DND-41 (cell line): ENCODE results near the gene TUBGCP3.

Experiments
- ATAC-seq: fragments of 200-7000 bp; cut with Tn5 transposase; 3 replicates; pipeline ENCODE4 v1.9.1; 2021; ENCODE audit warnings: low read depth; ENCODE audit not compliant: insufficient read depth
- DNase-seq: peaks from one replicate; pipeline ENCODE4 v3.0.0-alpha.2; 2020
- H2AFZ ChIP-seq: 2 replicates; pipeline ENCODE4 v1.6.0; 2012; ENCODE audit warnings: low read depth, low read length
- H3K27ac ChIP-seq: 2 replicates; pipeline ENCODE4 v1.5.1; 2012; ENCODE audit warnings: low read length, inconsistent platforms
- H3K27me3 ChIP-seq: fragments of 200-600 bp; sonication (generic); 2 replicates; pipeline ENCODE4 v1.6.0; 2012; ENCODE audit warnings: low read length, mild to moderate bottlenecking, inconsistent platforms; ENCODE audit not compliant: insufficient read depth, poor library complexity
- H3K36me3 ChIP-seq: 2 replicates; pipeline ENCODE4 v1.5.1; 2012; ENCODE audit warnings: low read length, inconsistent platforms; ENCODE audit not compliant: insufficient read depth
- H3K4me1 ChIP-seq: 2 replicates; pipeline ENCODE4 v1.5.1; 2012; ENCODE audit warnings: mild to moderate bottlenecking, low read length; ENCODE audit not compliant: insufficient read depth
- H3K4me2 ChIP-seq: 2 replicates; pipeline ENCODE4 v1.6.0; 2012; ENCODE audit warnings: mild to moderate bottlenecking, moderate library complexity, low read length, inconsistent platforms; ENCODE audit not compliant: insufficient read depth
- H3K4me3 ChIP-seq, 2 experiments: fragments of 200-600 bp in 1 of 2; shearing (Covaris generic) in 1 of 2; 2 replicates each; pipeline ENCODE4 v1.5.1; 2012 to 2016; ENCODE audit warnings: inconsistent platforms in 2 of 2, low read length in 2 of 2, mild to moderate bottlenecking in 2 of 2, low read depth in 1 of 2, moderate library complexity in 1 of 2
- H3K79me2 ChIP-seq: 2 replicates; pipeline ENCODE4 v1.6.0; 2012; ENCODE audit warnings: low read length, inconsistent platforms; ENCODE audit not compliant: insufficient read depth
- H3K9ac ChIP-seq: 2 replicates; pipeline ENCODE4 v1.6.0; 2012; ENCODE audit warnings: low read depth, mild to moderate bottlenecking, inconsistent platforms, low read length, moderate library complexity
- H3K9me3 ChIP-seq: 2 replicates; pipeline ENCODE4 v1.5.1; 2012; ENCODE audit warnings: low read length, moderate library complexity, mild to moderate bottlenecking, inconsistent platforms; ENCODE audit not compliant: insufficient read depth, severe bottlenecking
- H4K20me1 ChIP-seq: 2 replicates; pipeline ENCODE4 v1.6.0; 2012; ENCODE audit warnings: low read length; ENCODE audit not compliant: insufficient read depth
- CTCF ChIP-seq: IDR thresholded peaks from 2 replicates; pipeline ENCODE4 v1.5.1; 2012; ENCODE audit warnings: borderline replicate concordance, low read length, moderate library complexity, mild to moderate bottlenecking; ENCODE audit not compliant: poor library complexity, severe bottlenecking; ENCODE audit errors: extremely low read depth
- EZH2 ChIP-seq: IDR thresholded peaks from 3 replicates; pipeline ENCODE4 v1.6.1; 2012; ENCODE audit warnings: borderline replicate concordance, low read depth, mild to moderate bottlenecking, moderate library complexity, low read length, inconsistent platforms; ENCODE audit not compliant: severe bottlenecking

The TUBGCP3 gene

GRCh38 chr13:112443995-112444311 lies 144.0 kb downstream of the TUBGCP3 start:
- Histone ChIP-seq H3K4me2 (no peak overlapping the region), H4K20me1 (peaks cover 3% of the 10 kb centered on the region; the same call in 1 of the 2 replicates), H3K4me1 (no peaks in the 10 kb centered on the region), H3K36me3 (no peaks in the 10 kb centered on the region), H2AFZ (no peak overlapping the region), H3K27me3 (peaks cover 4% of the 10 kb centered on the region), H3K27ac (no peak overlapping the region), H3K9me3 (no peaks in the 10 kb centered on the region), H3K79me2 (no peaks in the 10 kb centered on the region), H3K9ac (no peak overlapping the region), H3K4me3 (no peak overlapping the region)
- peak; percentile 95 for TF ChIP-seq CTCF
- no peak for TF ChIP-seq EZH2
- ATAC-seq (peak; percentile 82), DNase-seq (peak; percentile 66)

GRCh38 chr13:112443191-112443994 lies 144.6 kb downstream of the TUBGCP3 start:
- Histone ChIP-seq H3K4me2 (no peak overlapping the region), H3K4me3 (no peak overlapping the region), H3K79me2 (no peaks in the 10 kb centered on the region), H3K9me3 (peaks cover under 1% of the 10 kb centered on the region), H2AFZ (no peak overlapping the region), H3K27ac (no peak overlapping the region), H3K36me3 (no peaks in the 10 kb centered on the region), H3K27me3 (peaks cover 4% of the 10 kb centered on the region), H4K20me1 (peaks cover 3% of the 10 kb centered on the region; the same call in 1 of the 2 replicates), H3K9ac (no peak overlapping the region), H3K4me1 (no peaks in the 10 kb centered on the region)
- DNase-seq (no peak), ATAC-seq (no peak)
- TF ChIP-seq EZH2 (no peak), CTCF (no peak)

GRCh38 chr13:112442483-112443090 lies 145.4 kb downstream of the TUBGCP3 start:
- DNase-seq (no peak), ATAC-seq (no peak)
- Histone ChIP-seq H3K9me3 (peaks cover 4% of the 10 kb centered on the region), H3K9ac (no peak overlapping the region), H3K4me3 (no peak overlapping the region), H3K4me2 (no peak overlapping the region), H3K27ac (no peak overlapping the region), H3K79me2 (no peaks in the 10 kb centered on the region), H4K20me1 (peaks cover 3% of the 10 kb centered on the region; the same call in 1 of the 2 replicates), H2AFZ (no peak overlapping the region), H3K4me1 (no peaks in the 10 kb centered on the region), H3K27me3 (peaks cover 4% of the 10 kb centered on the region), H3K36me3 (no peaks in the 10 kb centered on the region)
- TF ChIP-seq CTCF, result no peak
- no peak for TF ChIP-seq EZH2
